Measurements from ENCODE around the gene RFLNA.

RFLNA gene, protein sequence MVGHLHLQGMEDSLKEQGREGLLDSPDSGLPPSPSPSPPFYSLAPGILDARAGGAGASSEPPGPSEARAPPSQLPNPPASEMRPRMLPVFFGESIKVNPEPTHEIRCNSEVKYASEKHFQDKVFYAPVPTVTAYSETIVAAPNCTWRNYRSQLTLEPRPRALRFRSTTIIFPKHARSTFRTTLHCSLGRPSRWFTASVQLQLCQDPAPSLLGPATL

DNA sequence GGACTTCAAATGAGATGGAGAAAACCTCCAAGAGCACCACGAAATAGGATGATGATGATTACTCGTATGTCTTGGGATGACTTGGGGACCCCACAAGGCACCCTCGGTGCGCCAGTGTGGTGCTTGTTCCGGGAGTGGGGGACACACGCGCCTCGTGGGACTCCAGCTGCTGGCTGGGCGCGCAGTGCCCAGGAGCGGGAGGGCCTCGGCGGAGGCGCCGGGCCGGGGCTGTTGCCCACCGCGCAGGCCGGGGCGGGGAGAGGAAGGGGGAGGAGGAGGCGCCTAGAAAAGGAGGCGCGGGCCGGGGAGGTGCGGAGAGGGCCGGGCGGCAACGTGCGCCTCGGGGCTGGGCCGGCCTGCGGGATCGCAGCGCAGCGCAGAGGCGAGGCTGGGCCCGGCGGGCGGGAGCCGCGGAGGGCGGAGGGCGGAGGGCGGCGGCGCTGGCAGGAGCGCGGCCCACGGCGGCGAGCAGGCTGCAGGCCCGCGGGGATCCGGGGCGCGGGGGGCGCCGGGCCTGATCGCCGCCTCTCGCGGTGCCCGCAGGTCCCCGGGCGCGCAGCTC lies at the start of gene RFLNA:
TSS of gene RFLNA (plus strand) at position 314 of the 562 bp plus-strand sequence. CDS start 337 bp downstream, outside the sequence.
- in situ Hi-C loops (cut with HindIII; ENCODE audit: low sequenced_read_pairs): no loop called here

DNA sequence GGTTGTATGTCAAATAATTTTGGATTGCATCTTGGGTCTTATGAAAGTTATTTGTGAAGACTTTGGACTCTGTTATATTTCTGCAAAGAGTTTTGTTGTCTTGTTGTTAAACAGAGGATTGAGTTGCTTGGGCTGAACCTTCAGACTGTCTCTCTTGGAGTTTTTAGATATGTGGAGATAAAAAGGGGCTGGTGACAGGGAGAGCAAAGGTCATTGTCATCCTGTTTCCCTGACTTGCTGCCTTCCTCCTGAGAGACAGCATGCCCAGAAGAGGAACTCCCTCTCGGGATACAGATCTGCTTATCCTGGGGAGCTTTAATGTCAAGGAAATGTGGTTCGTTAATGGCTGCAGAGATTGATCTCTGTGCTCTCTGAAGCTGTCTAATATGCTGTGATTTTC lies 47.6 kb upstream of the RFLNA start:
- in situ Hi-C loops (cut with HindIII; ENCODE audit: low sequenced_read_pairs): no loop called here

DNA sequence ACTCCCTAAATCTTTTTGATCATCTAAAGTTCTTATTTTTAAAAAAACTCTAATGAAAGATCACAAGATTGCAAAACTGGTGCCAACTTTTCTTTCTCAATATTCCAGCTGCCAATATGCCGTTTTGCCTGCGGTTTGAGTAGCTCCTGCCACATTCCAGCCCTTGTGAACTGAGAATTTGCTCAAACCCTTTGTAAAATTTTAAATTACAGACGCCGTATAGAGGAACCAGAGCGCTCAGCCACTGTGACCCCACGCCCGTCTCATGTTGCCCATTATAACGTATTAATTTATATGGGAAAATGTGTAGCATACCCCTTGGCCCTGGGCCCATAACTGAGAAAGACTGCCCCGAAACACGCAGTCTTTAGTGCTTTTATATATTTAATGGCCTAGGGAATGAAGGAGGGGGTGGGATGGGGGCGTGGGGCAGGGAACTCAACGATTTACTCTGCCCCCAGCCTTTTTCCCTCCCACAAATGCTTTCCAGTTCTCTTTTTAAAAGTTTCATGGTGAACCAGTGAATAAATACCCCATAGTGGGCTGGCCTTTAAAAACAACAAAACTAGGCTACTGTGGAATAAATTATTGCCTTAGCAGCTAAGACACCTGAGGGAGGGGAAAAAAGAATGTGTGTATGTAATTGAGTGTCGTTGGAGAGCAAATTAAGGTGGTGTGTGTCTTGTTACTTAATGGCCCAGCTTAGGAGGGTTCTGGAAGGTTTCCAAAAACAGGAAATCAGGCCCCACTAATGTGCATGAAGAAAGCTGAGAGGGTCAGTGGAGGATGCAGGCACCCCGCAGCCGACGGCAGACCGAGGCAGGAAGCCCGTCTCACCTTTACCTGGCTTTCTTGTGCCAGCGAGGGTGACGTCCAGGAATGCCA lies 45.7 kb upstream of the RFLNA start:
- in situ Hi-C loops (cut with HindIII; ENCODE audit: low sequenced_read_pairs): no loop called here

DNA sequence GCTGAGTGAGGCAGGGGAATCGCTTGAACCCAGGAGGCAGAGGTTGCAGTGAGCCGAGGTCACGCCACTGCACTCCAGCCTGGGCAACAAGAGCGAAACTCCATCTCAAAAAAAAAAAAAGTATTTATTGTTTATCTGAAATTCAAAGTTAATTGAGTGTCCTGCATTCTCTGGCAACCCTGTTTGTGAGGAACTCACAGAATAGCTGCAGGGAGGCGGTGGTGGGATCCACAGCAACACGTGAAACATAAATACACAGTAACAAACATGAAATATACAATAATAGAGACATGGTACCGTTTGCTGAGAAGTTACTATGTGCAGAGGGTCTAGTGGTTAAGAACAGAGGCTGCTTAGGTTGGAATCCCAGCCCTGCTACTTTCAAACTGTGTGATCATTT lies 43.7 kb upstream of the RFLNA start:
- in situ Hi-C loops (cut with HindIII; ENCODE audit: low sequenced_read_pairs): no loop called here

DNA sequence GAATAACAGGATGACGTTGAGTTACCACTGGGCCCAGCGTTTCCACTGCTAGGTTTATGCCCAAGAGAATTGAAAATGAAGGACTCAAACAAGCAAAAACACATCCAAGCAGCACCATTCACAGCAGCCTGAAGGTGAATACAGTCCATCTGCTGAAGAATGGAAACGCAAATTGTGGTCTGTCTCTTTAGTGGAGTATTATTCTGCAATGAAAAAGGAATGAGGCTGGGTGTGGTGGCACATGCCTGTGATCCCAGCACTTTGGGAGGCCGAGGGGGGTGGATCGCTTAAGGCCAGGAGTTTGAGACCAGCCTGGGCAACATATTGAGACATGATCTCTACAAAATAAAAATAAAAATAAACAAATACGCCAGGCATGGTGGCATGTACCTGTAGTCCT lies 41.9 kb upstream of the RFLNA start:
- in situ Hi-C loops (cut with HindIII; ENCODE audit: low sequenced_read_pairs): no loop called here

DNA sequence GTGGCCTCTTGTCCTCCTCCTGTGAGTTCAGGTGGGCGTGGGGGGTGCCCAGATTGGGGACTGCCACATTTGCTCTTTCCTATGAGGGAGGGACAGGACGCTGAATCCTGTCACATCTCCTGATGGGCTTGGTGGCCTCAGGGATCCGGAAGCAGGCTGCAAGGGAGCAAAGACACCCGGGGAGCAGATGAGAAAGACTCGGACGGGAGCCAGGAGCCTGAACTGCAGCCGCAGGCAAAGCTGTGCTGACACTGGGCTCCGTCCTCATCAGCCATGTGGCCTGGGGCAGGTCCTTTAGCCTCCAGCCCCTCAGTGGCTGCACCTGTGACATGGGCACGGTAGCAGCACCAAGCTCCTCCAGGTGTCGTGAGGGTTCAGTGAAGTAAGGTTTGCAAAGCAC lies 40.8 kb upstream of the RFLNA start:
- in situ Hi-C loops (cut with HindIII; ENCODE audit: low sequenced_read_pairs): no loop called here

DNA sequence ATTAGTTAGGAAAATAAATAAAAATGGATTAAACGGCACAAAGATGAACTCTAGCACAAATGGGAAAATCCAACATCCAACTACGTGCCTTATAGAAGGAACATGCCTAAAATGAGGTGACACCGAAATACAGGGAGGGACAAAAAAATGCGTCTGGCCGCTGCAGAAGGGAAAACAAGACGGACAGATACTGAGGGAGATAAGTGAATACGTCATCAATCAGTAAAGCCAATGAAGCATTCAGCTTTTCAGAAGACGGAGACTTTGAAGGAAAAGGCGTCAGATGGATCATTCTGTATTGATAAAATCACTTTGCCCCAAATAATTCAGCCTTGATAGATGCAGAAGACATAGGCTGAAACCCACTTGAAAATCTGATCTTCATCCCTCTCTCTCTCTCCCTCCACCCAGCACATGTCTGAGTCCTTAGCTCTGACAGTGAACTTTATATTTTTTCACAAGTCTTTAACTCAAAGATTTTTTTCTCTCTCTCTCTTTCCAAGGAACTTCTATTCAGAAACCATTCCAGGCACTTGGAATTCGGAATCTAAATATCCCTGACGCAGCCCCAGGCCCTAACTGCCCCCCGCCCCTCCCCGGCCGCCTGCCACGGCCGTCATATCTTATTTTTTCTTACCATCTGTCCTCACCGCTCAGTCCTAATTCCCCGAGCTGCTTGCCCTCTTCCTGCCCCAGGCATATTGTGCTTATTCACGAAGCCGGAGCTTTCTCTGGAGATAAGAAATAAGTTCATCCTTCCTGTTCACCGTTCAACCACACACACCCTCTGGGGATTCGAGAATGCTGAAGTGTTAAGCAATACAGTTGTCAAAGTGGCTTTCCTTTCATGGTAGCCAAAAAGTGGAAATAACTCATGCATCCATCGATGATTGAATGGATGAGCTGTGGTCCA lies 35.5 kb upstream of the RFLNA start:
- in situ Hi-C loops (cut with HindIII; ENCODE audit: low sequenced_read_pairs): no loop called here

DNA sequence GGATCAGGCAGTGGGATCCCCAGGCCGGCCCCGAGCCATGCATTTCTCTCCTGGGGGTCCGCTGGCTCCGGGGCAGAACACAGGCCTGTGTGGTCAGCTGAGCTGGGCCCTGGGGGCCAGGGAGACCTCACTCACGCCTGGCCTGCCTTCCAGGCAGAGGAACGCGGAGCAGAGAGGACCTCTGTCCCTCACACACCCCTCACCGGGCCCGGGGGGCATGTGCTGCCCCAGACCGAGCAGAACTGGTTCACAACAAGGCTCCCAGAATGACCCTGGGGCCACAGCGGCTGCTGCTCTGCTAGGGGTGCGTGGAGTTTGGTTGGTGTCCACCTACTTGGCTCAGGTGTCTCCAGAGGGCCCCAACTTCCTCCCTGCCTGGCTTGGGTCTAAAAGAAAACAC lies 33.0 kb upstream of the RFLNA start:
- in situ Hi-C loops (cut with HindIII; ENCODE audit: low sequenced_read_pairs): no loop called here

DNA sequence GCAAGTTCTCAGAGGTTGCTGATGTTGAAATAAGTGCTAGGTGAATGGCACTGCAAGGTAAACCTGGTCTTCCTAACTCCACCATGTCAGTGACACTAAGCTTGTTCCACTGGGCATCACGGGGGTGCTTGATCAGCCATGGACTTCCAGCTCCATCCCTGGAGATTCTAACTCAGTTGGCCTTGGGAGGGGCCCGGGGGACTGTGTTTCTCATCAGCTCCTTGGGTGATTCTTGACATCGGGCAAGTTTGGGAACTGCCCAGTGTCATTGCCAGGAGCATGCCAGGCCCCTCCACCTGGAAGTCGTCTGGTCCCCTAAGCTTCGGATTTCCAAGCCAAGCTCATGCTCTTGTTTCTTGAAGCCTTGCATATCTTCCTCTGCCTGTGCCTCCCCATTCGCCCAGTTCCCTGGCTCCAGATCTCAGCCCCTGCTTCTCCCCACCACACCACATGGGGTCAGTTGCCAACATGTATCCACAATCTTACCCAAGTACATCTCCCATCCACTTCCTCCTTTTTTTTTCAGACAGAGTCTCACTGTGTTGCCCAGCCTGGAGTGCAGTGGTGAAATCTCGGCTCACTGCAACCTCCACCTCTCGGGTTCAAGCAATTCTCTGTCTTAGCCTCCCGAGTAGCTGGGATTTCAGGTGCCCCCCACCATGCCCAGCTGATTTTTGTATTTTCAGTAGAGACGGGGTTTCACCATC lies 30.7 kb upstream of the RFLNA start:
- in situ Hi-C loops (cut with HindIII; ENCODE audit: low sequenced_read_pairs): no loop called here

DNA sequence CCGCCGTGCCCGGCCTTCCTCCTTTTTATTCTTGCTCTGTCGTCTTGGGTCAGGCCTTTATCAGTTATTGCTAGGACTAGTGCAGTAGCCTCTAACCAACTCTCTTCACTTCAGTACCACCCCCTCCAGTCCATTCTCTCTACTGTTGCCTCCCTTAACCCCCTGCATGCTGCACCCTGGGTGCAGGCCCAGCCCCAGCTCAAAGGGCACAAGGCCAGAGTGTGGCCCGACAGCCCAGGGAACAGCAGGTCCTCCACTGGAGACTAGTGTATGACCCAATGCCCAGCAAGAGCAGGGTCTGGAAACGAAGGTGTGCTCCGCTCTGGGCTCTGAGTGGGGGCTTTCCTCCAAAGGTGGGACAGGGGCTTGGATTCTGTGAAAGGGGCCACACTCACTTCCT lies 30.0 kb upstream of the RFLNA start:
- in situ Hi-C loops (cut with HindIII; ENCODE audit: low sequenced_read_pairs): no loop called here

DNA sequence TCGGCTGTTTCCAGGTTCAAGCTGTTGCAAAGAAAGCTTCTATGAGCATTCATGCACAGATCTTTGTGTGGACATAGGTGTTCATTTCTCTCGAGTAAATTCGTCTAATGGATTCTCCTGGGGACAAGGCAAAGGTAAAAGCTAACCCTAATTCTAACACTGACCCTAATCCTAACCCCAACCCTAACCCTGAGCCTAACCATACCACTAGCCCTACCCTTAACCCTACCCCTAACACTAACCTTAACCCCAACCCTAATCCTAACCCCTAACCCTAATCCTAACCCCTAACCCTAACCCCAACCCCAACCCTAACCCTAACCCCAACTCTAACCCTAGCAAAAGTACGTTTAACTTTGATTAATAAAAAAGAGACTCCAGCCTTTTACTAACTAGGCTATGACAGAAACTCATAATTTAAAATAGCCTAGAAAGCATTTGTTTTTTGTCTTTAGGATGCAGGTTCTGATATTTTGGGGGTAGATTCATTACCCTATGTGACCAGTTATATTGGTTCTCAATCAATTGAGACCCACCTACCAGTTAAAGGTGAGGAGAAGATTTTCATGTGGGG lies 27.6 kb upstream of the RFLNA start:
- in situ Hi-C loops (cut with HindIII; ENCODE audit: low sequenced_read_pairs): no loop called here

DNA sequence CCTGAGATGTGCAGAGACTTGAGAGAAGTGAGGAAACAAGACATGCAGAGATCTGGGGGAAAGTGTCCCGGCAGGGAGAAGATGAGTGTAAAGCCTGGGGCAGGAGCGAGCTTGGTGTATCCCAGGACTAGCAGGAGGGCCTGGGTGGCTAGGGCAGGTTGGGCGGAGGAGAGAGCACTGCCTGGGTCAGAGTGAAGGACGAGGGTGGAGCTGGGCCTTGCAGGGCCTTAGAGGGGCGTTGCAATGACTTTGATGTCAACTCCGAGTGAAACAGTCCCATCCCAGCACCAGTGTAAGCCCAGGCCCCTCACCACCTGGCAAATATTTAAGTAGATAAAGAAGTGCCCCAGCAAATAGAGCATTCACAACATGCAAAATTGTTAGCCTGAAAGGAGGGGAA lies 24.2 kb upstream of the RFLNA start:
- in situ Hi-C loops (cut with HindIII; ENCODE audit: low sequenced_read_pairs): loop anchor here (10.0 kb wide), 1 partner anchor 64 kb away; no protein-coding TSS in a partner anchor

DNA sequence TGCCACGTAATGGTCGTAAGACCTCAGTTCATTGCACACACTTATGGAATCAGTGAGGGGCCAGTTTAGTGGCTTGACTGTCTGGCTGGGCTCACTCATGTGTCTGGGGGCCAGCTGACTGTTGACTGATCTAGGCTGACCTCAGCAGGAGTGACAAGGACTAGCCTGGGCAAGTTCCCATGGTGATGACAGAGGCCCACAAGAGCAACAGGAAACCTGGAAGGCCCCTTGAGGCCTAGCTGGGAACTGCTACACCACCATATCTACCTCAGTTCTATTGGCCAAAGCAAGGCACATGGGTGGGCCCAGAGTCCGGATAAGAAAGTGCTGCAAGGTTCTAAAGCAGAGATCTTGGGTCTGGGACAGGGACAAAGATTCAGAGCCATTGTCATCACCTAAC lies 21.3 kb upstream of the RFLNA start:
- in situ Hi-C loops (cut with HindIII; ENCODE audit: low sequenced_read_pairs): loop anchor here (10.0 kb wide), 1 partner anchor 61 kb away; no protein-coding TSS in a partner anchor

DNA sequence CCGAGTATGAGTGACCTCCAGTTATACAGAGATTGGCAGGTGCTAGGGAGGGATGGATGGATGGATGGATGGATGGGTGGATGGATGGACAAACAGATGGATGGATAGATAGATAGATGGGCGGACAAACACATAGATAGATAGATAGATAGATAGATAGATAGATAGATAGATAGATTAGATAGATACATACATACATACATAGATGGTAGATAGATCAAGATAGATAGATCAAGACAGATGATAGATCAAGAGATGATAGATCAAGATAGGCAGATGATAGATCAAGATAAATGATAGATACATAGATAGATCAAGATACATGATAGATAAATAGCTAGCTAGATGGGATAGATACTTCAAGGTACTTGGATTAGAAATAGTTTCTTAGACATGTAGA lies 18.6 kb upstream of the RFLNA start:
- in situ Hi-C loops (cut with HindIII; ENCODE audit: low sequenced_read_pairs): loop anchor here (10.0 kb wide), 1 partner anchor 58 kb away; no protein-coding TSS in a partner anchor

DNA sequence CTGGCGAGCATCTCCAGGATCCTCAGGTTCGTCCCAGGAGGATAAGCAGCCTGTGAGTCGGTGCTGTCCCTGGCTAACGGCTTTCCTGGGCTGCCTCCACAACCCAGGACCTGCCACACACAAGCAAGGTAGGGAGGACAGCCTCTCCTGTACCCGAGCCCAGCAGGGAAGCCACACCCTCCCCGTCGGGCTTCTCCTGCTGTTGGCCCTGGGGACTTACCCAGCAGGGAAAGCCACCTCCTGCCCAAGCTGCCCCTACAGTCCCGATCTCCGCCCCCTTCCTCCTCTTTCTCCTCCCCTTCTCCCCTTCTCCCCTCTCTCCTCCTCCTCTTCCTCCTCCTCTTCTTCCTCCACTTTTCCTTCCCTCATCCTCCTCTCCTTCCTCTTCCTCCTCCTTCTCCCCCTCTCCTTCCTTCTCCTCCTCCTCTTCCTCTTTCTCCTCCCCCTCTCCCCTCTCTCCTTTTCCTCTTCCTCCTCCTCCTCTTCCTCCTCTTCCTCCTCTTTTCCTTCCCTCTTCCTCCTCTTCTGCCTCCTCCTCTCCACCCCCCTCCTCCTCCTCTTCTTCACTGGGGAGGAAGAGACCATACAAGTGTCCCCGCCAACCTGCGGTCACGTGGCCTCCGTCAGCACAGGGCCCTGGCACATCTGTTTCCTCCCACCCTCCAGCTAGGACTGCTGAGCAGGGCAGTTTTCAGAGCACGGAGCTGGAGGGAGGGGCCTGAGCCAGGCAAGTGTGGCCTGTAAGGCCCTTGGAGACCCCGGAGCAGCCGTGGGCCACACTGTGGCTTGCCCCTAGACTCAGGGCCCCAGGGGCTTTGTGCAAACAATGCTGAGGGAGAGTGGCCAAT lies 17.3 kb upstream of the RFLNA start:
- in situ Hi-C loops (cut with HindIII; ENCODE audit: low sequenced_read_pairs): loop anchor here (10.0 kb wide), 1 partner anchor 57 kb away; no protein-coding TSS in a partner anchor

DNA sequence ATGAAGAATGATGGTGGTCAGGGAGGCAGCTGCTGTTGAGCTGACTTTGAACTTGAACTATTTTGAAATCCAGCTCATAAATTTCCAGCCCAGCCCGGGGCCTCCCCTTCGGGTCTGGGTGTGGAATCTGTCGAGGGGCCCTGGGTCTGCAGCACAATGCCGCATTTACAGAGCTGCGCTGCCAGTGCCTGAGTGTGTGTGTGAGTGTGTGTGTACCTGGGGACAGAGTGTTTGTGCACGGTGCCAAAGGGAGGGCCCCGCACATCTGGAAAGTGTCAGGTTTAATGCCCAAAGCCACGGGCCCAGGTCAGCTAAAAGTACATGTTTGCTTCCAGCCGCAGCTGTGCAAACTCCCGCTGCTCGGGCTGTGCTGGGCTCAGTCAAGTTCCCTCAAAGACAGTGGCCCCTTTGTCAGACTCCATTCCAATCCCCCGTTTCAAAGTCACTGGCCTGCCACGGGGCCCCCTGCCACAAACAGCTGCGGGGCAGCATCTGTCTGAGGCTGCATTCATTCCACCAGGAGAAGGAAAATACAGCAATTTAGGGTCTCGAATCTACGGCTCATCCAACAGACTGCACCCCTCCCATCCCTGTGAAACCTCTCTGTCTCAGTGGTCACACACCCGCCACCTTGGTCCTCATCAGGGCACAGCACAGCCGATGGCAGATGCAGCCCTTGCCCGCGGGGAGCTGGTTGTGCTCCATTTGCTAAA lies 16.3 kb upstream of the RFLNA start:
- in situ Hi-C loops (cut with HindIII; ENCODE audit: low sequenced_read_pairs): loop anchor here (10.0 kb wide), 1 partner anchor 56 kb away; no protein-coding TSS in a partner anchor

DNA sequence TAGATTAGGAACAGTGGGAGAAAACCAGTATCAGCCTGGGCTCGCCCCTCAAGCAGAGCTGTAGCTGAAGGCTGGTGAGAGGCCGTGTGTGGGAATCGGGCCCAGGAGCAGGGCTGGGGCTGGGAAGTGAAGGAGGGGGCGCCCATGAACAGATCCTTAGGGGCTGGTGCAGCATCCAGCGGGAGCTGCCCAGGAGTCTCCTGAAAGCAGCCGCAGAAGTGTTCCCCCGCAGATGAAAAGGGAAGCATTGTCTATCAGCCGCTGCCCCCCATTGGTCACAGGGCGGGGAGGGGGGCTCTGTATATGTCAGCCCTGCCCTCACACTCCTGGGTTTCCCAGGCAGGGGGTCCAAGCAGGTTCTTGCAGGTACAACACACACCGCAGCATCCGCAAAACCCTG lies 15.6 kb upstream of the RFLNA start:
- in situ Hi-C loops (cut with HindIII; ENCODE audit: low sequenced_read_pairs): loop anchor here (10.0 kb wide), 1 partner anchor 55 kb away; no protein-coding TSS in a partner anchor

DNA sequence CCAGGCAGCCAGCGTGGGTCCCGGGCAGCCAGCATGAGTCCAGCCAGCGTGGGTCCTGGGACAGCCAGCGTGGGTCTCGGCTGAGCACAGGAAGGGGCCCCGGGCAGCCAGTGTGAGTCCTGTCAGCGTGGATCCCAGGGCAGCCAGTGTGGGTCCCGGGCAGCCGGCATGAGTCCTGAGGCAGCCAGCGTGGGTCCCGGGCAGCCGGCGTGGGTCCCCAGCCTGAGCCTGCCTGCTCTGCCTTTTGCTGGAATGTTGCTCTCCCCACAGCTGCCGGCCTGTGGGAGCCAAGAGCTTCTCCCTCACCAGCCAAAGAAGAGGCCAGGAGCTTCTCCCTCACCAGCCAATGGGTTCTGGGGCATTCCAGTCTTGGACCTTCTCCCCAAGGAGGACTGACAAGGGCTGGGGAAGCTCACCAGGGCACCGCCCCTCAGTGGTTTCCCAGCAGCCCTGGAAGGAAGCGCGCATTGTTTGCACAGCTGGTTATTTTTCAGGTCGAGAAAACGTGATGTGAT lies 15.0 kb upstream of the RFLNA start:
- in situ Hi-C loops (cut with HindIII; ENCODE audit: low sequenced_read_pairs): loop anchor here (10.0 kb wide), 1 partner anchor 55 kb away; no protein-coding TSS in a partner anchor

Measured in endothelial cell of hepatic sinusoid (primary cell).